ENCODE measurements around the gene ATE1.

ATE1 gene

DNA sequence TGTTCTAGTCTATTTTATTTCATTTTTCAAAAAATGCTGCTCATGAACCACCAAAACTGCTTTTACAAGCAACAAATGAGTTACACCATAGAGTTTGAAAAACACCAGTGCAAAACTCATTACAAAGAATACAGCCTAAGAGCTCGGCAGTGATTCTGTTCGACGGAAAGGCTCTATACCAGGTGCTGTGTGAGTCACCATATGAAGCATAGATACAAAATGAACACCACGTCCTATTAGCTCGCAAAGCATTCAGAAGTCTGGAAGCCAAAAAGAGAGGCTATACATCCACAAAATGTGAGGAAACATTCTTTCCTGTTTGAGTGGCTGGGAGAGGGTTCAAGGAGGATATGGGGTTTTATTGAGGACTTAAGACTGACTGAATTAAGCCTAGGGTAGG lies 136.1 kb downstream of the ATE1 start:
- no peak for ATAC-seq
- no peak for TF ChIP-seq RARB (CRISPR knock-in tag; IDR thresholded peaks at IDR 0.05)
- TF ChIP-seq ZNF565 (CRISPR knock-in tag; conservative IDR thresholded peaks at IDR 0.05; ENCODE audit: low read depth) = no peak
- no peak for TF ChIP-seq OSR1 (CRISPR knock-in tag; IDR thresholded peaks at IDR 0.05)
- no peak for TF ChIP-seq TOX (CRISPR knock-in tag; IDR thresholded peaks at IDR 0.05; ENCODE audit: borderline replicate concordance)
- TF ChIP-seq, protein P1, sequence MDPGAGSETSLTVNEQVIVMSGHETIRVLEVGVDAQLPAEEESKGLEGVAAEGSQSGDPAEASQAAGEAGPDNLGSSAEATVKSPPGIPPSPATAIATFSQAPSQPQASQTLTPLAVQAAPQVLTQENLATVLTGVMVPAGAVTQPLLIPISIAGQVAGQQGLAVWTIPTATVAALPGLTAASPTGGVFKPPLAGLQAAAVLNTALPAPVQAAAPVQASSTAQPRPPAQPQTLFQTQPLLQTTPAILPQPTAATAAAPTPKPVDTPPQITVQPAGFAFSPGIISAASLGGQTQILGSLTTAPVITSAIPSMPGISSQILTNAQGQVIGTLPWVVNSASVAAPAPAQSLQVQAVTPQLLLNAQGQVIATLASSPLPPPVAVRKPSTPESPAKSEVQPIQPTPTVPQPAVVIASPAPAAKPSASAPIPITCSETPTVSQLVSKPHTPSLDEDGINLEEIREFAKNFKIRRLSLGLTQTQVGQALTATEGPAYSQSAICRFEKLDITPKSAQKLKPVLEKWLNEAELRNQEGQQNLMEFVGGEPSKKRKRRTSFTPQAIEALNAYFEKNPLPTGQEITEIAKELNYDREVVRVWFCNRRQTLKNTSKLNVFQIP (CRISPR knock-in tag; IDR thresholded peaks at IDR 0.05; ENCODE audit: borderline replicate concordance, low read depth) = no peak

DNA sequence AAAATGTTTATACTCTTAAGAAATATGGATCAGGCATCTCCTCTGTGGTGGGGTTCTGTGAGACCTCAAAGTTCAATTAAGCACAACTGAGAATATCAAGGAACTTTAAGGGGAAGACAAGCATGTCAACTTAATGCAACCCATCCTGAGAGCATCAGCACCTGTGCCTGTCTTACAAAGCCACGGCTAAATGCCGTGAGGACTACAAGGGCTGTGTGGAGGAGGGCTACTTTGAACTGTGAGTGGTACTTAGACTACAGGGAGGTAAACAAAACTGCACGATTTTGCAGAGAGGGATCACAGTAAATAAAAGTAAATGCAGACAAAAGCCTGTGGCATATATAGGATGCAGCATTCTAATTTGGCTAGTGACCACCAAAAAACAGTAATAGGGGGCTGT lies 139.1 kb downstream of the ATE1 start:
- TF ChIP-seq TCF4 (CRISPR knock-in tag; IDR thresholded peaks at IDR 0.05; ENCODE audit: borderline replicate concordance) = no peak
- no peak for TF ChIP-seq ZFP3 (CRISPR knock-in tag; IDR thresholded peaks at IDR 0.05)
- no peak for TF ChIP-seq ZNF8 (CRISPR knock-in tag; IDR thresholded peaks at IDR 0.05)
- no peak for TF ChIP-seq ZNF565 (CRISPR knock-in tag; conservative IDR thresholded peaks at IDR 0.05; ENCODE audit: low read depth)
- no peak for TF ChIP-seq ZFP30 (CRISPR knock-in tag; IDR thresholded peaks at IDR 0.05)
- no peak for TF ChIP-seq RARB (CRISPR knock-in tag; IDR thresholded peaks at IDR 0.05)
- TF ChIP-seq BACH2 (CRISPR knock-in tag; IDR thresholded peaks at IDR 0.05; ENCODE audit: borderline replicate concordance) = no peak
- TF ChIP-seq, protein P2, sequence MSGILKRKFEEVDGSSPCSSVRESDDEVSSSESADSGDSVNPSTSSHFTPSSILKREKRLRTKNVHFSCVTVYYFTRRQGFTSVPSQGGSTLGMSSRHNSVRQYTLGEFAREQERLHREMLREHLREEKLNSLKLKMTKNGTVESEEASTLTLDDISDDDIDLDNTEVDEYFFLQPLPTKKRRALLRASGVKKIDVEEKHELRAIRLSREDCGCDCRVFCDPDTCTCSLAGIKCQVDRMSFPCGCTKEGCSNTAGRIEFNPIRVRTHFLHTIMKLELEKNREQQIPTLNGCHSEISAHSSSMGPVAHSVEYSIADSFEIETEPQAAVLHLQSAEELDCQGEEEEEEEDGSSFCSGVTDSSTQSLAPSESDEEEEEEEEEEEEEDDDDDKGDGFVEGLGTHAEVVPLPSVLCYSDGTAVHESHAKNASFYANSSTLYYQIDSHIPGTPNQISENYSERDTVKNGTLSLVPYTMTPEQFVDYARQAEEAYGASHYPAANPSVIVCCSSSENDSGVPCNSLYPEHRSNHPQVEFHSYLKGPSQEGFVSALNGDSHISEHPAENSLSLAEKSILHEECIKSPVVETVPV (CRISPR knock-in tag; IDR thresholded peaks at IDR 0.05) = no peak
- TF ChIP-seq ZNF70 (CRISPR knock-in tag; IDR thresholded peaks at IDR 0.05) = no peak
- TF ChIP-seq, protein P3, sequence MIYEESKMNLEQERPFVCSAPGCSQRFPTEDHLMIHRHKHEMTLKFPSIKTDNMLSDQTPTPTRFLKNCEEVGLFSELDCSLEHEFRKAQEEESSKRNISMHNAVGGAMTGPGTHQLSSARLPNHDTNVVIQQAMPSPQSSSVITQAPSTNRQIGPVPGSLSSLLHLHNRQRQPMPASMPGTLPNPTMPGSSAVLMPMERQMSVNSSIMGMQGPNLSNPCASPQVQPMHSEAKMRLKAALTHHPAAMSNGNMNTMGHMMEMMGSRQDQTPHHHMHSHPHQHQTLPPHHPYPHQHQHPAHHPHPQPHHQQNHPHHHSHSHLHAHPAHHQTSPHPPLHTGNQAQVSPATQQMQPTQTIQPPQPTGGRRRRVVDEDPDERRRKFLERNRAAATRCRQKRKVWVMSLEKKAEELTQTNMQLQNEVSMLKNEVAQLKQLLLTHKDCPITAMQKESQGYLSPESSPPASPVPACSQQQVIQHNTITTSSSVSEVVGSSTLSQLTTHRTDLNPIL (CRISPR knock-in tag; IDR thresholded peaks at IDR 0.05; ENCODE audit: low read depth) = no peak
- TF ChIP-seq PPARA (CRISPR knock-in tag; IDR thresholded peaks at IDR 0.05; ENCODE audit: borderline replicate concordance) = no peak
- TF ChIP-seq, protein P4, sequence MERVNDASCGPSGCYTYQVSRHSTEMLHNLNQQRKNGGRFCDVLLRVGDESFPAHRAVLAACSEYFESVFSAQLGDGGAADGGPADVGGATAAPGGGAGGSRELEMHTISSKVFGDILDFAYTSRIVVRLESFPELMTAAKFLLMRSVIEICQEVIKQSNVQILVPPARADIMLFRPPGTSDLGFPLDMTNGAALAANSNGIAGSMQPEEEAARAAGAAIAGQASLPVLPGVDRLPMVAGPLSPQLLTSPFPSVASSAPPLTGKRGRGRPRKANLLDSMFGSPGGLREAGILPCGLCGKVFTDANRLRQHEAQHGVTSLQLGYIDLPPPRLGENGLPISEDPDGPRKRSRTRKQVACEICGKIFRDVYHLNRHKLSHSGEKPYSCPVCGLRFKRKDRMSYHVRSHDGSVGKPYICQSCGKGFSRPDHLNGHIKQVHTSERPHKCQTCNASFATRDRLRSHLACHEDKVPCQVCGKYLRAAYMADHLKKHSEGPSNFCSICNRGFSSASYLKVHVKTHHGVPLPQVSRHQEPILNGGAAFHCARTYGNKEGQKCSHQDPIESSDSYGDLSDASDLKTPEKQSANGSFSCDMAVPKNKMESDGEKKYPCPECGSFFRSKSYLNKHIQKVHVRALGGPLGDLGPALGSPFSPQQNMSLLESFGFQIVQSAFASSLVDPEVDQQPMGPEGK (CRISPR knock-in tag; IDR thresholded peaks at IDR 0.05; ENCODE audit: borderline replicate concordance) = no peak
- TF ChIP-seq, protein P5, sequence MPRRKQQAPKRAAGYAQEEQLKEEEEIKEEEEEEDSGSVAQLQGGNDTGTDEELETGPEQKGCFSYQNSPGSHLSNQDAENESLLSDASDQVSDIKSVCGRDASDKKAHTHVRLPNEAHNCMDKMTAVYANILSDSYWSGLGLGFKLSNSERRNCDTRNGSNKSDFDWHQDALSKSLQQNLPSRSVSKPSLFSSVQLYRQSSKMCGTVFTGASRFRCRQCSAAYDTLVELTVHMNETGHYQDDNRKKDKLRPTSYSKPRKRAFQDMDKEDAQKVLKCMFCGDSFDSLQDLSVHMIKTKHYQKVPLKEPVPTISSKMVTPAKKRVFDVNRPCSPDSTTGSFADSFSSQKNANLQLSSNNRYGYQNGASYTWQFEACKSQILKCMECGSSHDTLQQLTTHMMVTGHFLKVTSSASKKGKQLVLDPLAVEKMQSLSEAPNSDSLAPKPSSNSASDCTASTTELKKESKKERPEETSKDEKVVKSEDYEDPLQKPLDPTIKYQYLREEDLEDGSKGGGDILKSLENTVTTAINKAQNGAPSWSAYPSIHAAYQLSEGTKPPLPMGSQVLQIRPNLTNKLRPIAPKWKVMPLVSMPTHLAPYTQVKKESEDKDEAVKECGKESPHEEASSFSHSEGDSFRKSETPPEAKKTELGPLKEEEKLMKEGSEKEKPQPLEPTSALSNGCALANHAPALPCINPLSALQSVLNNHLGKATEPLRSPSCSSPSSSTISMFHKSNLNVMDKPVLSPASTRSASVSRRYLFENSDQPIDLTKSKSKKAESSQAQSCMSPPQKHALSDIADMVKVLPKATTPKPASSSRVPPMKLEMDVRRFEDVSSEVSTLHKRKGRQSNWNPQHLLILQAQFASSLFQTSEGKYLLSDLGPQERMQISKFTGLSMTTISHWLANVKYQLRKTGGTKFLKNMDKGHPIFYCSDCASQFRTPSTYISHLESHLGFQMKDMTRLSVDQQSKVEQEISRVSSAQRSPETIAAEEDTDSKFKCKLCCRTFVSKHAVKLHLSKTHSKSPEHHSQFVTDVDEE (CRISPR knock-in tag; IDR thresholded peaks at IDR 0.05) = no peak
- no peak for ATAC-seq

DNA sequence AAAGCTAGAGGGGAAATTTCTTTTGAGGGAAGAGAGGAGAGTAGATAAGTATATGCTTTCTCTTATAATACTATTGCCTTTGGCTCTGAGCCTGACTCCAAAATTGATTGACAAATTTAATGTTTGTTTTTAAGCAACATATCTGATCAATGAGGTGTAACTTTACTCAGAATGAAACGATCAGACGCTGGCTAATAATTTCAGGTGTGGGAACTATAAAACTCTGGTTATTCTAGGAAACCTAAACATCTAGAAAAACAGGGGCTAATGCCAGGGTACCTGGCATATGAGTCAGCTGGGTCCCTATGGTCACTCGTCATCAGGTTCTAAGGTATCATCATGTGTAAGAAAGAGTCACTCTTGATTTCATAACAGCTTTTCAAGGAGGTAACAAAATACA lies 139.7 kb downstream of the ATE1 start:
- TF ChIP-seq GLIS3 (CRISPR knock-in tag; IDR thresholded peaks at IDR 0.05) (no peak), ZNF565 (CRISPR knock-in tag; conservative IDR thresholded peaks at IDR 0.05; ENCODE audit: low read depth) (no peak), ZC3H10 (CRISPR knock-in tag; IDR thresholded peaks at IDR 0.05) (no peak), ZNF70 (CRISPR knock-in tag; IDR thresholded peaks at IDR 0.05) (no peak), ZFP30 (CRISPR knock-in tag; IDR thresholded peaks at IDR 0.05) (no peak), ISL1 (CRISPR knock-in tag; IDR thresholded peaks at IDR 0.05) (no peak), BACH2 (CRISPR knock-in tag; IDR thresholded peaks at IDR 0.05; ENCODE audit: borderline replicate concordance) (no peak)
- ATAC-seq = no peak

DNA sequence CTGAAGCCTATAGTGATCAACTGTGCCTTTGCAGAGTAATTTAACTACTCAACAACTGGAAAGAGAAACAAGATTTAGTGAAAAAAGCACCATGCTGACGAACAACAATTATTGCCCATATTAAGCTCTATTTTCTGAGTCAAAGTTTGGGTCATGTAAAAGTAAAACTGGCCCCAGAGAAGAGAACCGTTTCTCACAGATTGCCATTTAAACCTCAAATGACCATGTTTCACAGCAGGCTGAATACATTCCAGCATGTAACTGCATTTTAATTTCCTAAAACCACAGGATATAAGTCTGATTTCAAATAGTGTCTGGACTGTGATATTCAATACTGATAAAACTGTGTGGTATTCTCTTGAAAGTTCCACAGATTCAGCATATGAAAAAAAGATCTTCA lies 140.7 kb downstream of the ATE1 start:
- no peak for ATAC-seq
- no peak for TF ChIP-seq OSR1 (CRISPR knock-in tag; IDR thresholded peaks at IDR 0.05)
- no peak for TF ChIP-seq CSDC2 (CRISPR knock-in tag; IDR thresholded peaks at IDR 0.05)
- TF ChIP-seq, protein P5 (CRISPR knock-in tag; IDR thresholded peaks at IDR 0.05) = no peak
- TF ChIP-seq, protein P4 (CRISPR knock-in tag; IDR thresholded peaks at IDR 0.05; ENCODE audit: borderline replicate concordance) = no peak
- TF ChIP-seq, protein P3 (CRISPR knock-in tag; IDR thresholded peaks at IDR 0.05; ENCODE audit: low read depth) = no peak
- TF ChIP-seq GLIS3 (CRISPR knock-in tag; IDR thresholded peaks at IDR 0.05) = no peak

All from SK-N-SH treated with all-trans-retinoic acid at 6 μM for 48 hours (cell line).